OCI-LY7 (cell line): ENCODE measurements around the gene ZNF620.

Experiments used
- CTCF ChIP-seq: fragments of 200-600 bp; sonication (generic); conservative IDR thresholded peaks from 2 replicates; pipeline ENCODE4 v1.5.1; 2014; ENCODE audit warnings: mild to moderate bottlenecking, antibody characterized with exemption, low read length, moderate library complexity, mixed read lengths
- EZH2phosphoT487 ChIP-seq: fragments of 200-600 bp; sonication (generic); IDR thresholded peaks from 2 replicates; pipeline ENCODE4 v1.6.1; 2018; ENCODE audit warnings: low read depth, borderline replicate concordance, mild to moderate bottlenecking, mixed run types, antibody characterized with exemption, low read length, moderate library complexity, mixed read lengths

GRCh38 chr3:40524568-40525285 lies 18.9 kb downstream of the ZNF620 start, which contains the start of gene ZNF621:
- TF ChIP-seq CTCF (no peak), EZH2phosphoT487 (no peak)
